GM19043 (cell line): ENCODE results near the gene NKD1.

Experiments
- ATAC-seq: cut with Tn5 transposase; IDR thresholded peaks from one replicate; pipeline ENCODE4 v1.9.1; 2021; ENCODE audit warnings: low read depth; ENCODE audit not compliant: unreplicated experiment

NKD1 gene

GRCh38 chr16:50519602-50520001, 28.6 kb upstream of the NKD1 start:
- no peak for ATAC-seq

- no peak for ATAC-seq
Observed at GRCh38 chr16:50520451-50521245, 27.5 kb upstream of the NKD1 start.

GRCh38 chr16:50521246-50521900, 26.8 kb upstream of the NKD1 start:
- no peak for ATAC-seq

GRCh38 chr16:50522324-50522723, 25.9 kb upstream of the NKD1 start:
- no peak for ATAC-seq

- ATAC-seq = no peak
Observed at GRCh38 chr16:50523710-50524109, 24.5 kb upstream of the NKD1 start.

- no peak for ATAC-seq
Observed at GRCh38 chr16:50525262-50525661, 22.9 kb upstream of the NKD1 start.

GRCh38 chr16:50525716-50526115, 22.5 kb upstream of the NKD1 start:
- ATAC-seq = no peak

GRCh38 chr16:50526249-50526648, 21.9 kb upstream of the NKD1 start:
- ATAC-seq = no peak

- ATAC-seq = no peak
Observed at GRCh38 chr16:50526796-50527195, 21.4 kb upstream of the NKD1 start.

- ATAC-seq = no peak
Observed at GRCh38 chr16:50528820-50529219, 19.4 kb upstream of the NKD1 start.

- no peak for ATAC-seq
Observed at GRCh38 chr16:50529334-50529733, 18.9 kb upstream of the NKD1 start.

- no peak for ATAC-seq
Observed at GRCh38 chr16:50530277-50531236, 17.6 kb upstream of the NKD1 start.

- no peak for ATAC-seq
Observed at GRCh38 chr16:50531359-50531758, 16.8 kb upstream of the NKD1 start.

GRCh38 chr16:50531901-50532300, 16.3 kb upstream of the NKD1 start:
- ATAC-seq = no peak

- no peak for ATAC-seq
Observed at GRCh38 chr16:50532576-50532975, 15.6 kb upstream of the NKD1 start.

- ATAC-seq = no peak
Observed at GRCh38 chr16:50533317-50533716, 14.9 kb upstream of the NKD1 start.

GRCh38 chr16:50534091-50534490, 14.1 kb upstream of the NKD1 start:
- no peak for ATAC-seq

- no peak for ATAC-seq
Observed at GRCh38 chr16:50534556-50534955, 13.6 kb upstream of the NKD1 start.

GRCh38 chr16:50534958-50535357, 13.2 kb upstream of the NKD1 start:
- ATAC-seq = no peak

GRCh38 chr16:50535506-50536257, 12.5 kb upstream of the NKD1 start:
- no peak for ATAC-seq
